ENCODE data around the gene ZFAND3.

GRCh38 chr6:38068854-38069590 is 249.5 kb downstream of the ZFAND3 start:
- TF ChIP-seq YY1 (IDR thresholded peaks at IDR 0.05; ENCODE audit: insufficient read depth, insufficient read length) (no peak), ZNF274 (IDR thresholded peaks at IDR 0.05; ENCODE audit: low read depth, low read length) (no peak), SUZ12 (IDR thresholded peaks at IDR 0.05; ENCODE audit: extremely low read depth, insufficient read depth, insufficient read length) (no peak)

Data from NT2/D1 (cell line).